ENCODE data around the gene MB21D2.

MB21D2 gene

DNA sequence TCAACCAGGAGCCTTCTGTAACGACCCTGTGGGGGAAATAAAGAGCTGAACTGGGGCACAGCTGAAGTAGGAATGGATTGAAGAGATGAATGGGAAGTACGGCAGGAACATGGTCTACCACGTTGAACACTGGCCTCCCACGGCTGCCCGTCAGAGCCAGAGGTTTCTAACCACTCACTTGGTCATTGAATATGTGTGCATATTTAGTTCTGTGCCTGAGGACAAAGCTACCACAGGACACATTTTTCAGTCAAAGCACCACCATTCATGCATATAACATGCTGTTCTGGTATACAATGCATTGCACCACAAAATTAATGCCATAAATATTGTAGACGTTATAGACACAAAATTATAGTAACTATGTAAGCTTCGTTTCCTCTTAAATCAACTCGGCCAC, 75.5 kb downstream of the MB21D2 start:
- no peak for DNase-seq (ENCODE audit: extremely low spot score)
- ChIA-PET CTCF (interaction anchor here (1.0 to 5.5 kb wide), 11 partner anchors 9 to 75 kb away, joined by 3 to 27 read pairs (median 6); partner anchors contain the start of gene MB21D2), POLR2A (no interaction called here)
- TF ChIP-seq, protein P1, sequence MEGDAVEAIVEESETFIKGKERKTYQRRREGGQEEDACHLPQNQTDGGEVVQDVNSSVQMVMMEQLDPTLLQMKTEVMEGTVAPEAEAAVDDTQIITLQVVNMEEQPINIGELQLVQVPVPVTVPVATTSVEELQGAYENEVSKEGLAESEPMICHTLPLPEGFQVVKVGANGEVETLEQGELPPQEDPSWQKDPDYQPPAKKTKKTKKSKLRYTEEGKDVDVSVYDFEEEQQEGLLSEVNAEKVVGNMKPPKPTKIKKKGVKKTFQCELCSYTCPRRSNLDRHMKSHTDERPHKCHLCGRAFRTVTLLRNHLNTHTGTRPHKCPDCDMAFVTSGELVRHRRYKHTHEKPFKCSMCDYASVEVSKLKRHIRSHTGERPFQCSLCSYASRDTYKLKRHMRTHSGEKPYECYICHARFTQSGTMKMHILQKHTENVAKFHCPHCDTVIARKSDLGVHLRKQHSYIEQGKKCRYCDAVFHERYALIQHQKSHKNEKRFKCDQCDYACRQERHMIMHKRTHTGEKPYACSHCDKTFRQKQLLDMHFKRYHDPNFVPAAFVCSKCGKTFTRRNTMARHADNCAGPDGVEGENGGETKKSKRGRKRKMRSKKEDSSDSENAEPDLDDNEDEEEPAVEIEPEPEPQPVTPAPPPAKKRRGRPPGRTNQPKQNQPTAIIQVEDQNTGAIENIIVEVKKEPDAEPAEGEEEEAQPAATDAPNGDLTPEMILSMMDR (IDR thresholded peaks at IDR 0.05; ENCODE audit: control extremely low read depth, extremely low read depth, low read depth, missing control alignments): no peak

DNA sequence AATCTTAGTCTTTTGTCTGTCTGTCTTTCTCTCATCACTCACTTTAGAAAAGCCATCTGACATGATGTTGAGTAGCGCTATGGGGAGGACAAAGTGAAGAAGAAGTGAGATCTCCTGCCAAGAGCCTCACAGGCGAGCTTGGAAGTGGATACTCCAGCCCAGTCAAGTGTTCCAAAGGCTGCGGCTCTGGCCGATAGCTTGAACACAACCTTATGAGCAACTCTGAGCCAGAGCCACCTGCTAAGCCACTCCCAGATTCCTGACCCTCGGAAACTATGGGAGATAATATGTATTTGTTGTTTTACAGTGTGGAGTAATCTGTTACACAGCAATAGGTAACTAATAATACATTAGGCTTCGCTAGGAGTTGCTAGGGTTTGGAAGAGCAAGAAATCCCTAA, 76.2 kb downstream of the MB21D2 start:
- TF ChIP-seq, protein P1 (IDR thresholded peaks at IDR 0.05; ENCODE audit: control extremely low read depth, extremely low read depth, low read depth, missing control alignments): no peak
- POLR2A ChIA-PET: no interaction called here
- DNase-seq (ENCODE audit: extremely low spot score): no peak
- CTCF ChIA-PET: interaction anchor here (1.2 to 5.5 kb wide), 9 partner anchors 10 to 76 kb away, joined by 4 to 27 read pairs (median 6); partner anchors contain the start of gene MB21D2

DNA sequence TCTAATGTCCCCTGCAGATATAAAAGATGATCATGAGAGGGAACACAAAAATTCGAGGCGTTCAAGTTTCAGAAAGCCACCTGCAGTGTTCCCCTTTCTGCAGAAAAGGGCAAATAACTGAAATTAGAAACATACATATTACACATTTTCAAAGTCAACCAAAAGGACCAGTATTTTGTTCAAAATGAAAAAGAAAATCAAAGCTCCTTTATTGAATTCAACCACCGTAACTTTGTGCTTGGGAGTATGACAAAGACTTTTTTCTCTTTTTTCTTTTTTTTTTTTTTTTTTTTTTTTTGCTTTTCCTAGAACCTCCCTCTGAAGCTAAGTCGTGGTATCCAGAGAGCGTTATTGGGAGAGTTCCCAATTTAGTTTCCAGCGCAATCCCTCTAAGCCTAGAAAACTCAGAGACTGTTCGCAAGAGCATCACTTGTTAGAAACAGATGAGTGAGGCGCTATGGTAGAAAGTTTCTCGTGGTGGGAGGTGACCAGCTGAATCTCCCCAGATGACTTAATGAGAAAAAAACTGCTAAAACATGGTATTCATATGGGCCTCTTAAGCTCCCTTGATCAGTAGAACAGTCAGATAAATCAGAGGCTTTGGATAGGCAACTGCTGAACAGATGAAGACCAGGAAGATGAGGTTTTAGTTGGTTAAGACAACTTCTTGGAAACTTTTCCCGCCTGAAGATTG, 77.4 kb downstream of the MB21D2 start:
- CTCF ChIA-PET: interaction anchor here (0.8 to 5.5 kb wide), 11 partner anchors 11 to 77 kb away, joined by 3 to 27 read pairs (median 5); partner anchors contain the start of gene MB21D2
- TF ChIP-seq, protein P1 (IDR thresholded peaks at IDR 0.05; ENCODE audit: control extremely low read depth, extremely low read depth, low read depth, missing control alignments): no peak
- DNase-seq (ENCODE audit: extremely low spot score): no peak
- POLR2A ChIA-PET: no interaction called here

- DNase-seq (ENCODE audit: extremely low spot score): no peak
- CTCF ChIA-PET: interaction anchor here (0.8 to 1.8 kb wide), 8 partner anchors 9 to 205 kb away, joined by 3 to 7 read pairs (median 4); no protein-coding TSS in a partner anchor
- POLR2A ChIA-PET: no interaction called here
- TF ChIP-seq, protein P1 (IDR thresholded peaks at IDR 0.05; ENCODE audit: control extremely low read depth, extremely low read depth, low read depth, missing control alignments): no peak
These were observed 81.5 kb downstream of the MB21D2 start for GRCh38 chr3:192835818-192836815.

- POLR2A ChIA-PET: interaction anchor here (0.7 kb wide), 1 partner anchor 9 kb away, joined by 3 read pairs; no protein-coding TSS in a partner anchor
- DNase-seq (ENCODE audit: extremely low spot score): no peak
- TF ChIP-seq, protein P1 (IDR thresholded peaks at IDR 0.05; ENCODE audit: control extremely low read depth, extremely low read depth, low read depth, missing control alignments): no peak
- CTCF ChIA-PET: interaction anchor here (1.6 to 1.7 kb wide), 2 partner anchors 9 to 81 kb away, joined by 3 to 4 read pairs; no protein-coding TSS in a partner anchor
These were observed 83.2 kb downstream of the MB21D2 start for GRCh38 chr3:192834428-192834827.
